Stimulated activated CD8-positive, alpha-beta memory T cell treated with anti-CD3 and anti-CD28 coated beads, Interleukin-15, amount 100 ng/mL, for 4 hours (primary cell): ENCODE measurements around the gene NF1.

Source experiments
- DNase-seq, 2 donors: peaks; one replicate each; pipeline ENCODE4 v3.0.0-alpha.2; 2020; ENCODE audit warnings: low read depth in 2 of 2

The NF1 gene

DNA sequence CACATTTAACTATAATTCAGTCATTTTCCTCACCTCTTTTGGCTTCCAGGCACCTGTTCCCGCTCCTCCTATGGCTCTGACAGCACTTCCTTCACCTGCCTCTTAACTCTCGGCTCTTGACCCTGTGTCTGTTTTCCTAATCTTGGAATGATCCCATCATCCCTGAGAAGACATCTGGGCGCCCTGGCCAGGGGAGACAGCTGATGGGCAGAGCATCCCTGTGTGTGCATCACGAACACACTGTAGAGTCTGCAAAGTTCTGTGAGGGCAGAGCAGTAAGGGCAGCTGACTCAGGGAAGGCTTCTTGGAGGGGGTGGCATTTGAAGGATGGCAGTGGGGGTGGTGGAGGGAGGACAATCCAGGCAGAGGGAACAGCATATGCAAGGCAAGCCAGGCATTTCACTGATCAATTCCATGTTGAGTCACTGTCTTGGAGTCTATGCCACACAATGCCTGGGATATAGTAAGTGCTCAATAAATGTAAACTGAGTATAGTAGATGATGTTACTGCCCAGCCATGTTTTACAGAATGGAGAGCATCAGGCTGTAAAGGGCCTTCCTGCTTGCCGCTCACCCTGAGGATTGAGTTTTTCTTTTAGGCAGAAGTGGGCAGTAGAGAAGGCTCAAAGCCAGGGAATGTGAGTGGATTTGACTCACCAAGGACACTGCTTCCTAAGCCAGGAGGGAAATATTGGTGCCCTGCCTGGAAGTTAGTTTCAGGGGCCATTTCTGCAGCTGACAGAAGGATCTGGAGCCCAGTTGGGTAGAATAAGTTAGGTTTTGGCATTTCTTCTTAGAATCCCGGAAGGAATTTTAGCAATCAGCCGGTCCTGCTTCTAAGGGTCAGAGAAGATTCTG is 290.9 kb downstream of the NF1 start:
- no peak for DNase-seq

DNA sequence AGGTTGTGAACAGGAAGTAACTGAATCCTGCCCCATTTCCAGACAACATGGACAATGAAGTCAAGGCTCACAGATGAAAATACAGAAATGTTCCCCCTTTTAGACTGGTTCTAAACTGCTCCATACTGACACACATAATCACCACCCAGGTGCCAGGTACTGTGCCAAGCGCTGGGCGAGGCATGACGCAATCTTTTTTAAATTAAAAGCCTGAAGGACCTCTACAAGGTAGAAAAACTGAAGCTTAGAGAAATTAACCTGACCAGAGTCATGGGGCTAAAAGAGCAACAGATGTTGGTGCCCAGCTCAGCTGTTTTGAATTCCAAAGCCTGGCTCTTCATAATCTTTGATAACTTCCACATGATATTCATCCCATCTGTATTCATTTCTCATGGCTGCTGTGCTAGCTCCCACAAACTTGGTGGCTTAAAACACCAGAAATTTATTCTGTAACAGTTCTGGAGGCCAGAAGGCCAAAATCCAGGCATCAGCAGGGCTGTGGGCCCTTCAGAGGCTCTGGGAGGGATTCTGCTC is 291.8 kb downstream of the NF1 start:
- no peak for DNase-seq

DNA sequence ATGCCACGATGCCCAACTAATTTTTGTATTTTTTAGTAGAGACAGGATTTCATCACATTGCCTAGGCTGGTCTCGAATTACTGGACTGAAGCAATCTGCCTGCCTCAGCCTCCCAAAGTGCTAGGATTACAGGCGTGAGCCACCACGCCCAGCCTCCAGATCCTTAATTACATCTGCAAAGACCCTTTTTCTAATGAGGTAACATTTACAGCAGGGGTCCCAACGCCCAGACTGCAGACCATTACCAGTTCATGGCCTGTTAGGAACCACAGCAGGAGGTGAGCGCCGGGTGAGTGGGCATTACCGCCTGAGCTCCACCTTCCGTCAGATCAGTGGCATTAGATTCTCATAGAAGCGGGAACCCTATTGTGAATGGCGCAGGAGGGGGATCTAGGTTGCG is 292.7 kb downstream of the NF1 start:
- DNase-seq = no peak

DNA sequence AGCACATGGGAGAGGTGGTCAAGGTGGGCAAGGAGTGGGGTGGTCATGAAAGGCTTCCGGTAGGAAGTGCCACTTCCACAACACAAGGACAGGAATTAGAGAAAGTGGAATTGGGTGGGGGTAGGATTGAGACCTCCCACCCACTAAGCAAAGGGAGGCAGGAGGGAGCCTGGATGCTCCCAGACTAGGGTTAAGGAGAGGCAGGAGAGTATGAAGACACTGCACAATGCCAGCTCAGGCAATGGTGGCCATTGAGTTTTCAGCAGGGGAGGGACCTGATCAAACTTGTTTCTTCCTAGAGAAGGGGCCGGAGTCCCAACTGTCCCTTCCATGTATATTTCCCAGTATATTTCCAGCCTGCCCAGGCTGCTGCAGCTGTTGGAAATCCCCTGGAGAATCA is 293.6 kb downstream of the NF1 start:
- DNase-seq = no peak

GRCh38 chr17:31388770-31389656 is 294.2 kb downstream of the NF1 start:
- no peak for DNase-seq

GRCh38 chr17:31389657-31390381 is 295.0 kb downstream of the NF1 start:
- no peak for DNase-seq

GRCh38 chr17:31390426-31390747 is 295.6 kb downstream of the NF1 start:
- DNase-seq = no peak

- DNase-seq = no peak
These were observed 296.1 kb downstream of the NF1 start for GRCh38 chr17:31390748-31391495.

- no peak for DNase-seq
These were observed 296.7 kb downstream of the NF1 start, which contains the start of gene RAB11FIP4 for GRCh38 chr17:31391496-31391949. RAB11FIP4 (plus strand) TSS chr17:31391675; CDS start chr17:31391853, 178 bp downstream.

- no peak for DNase-seq
These were observed 297.5 kb downstream of the NF1 start for GRCh38 chr17:31392002-31392855.

DNA sequence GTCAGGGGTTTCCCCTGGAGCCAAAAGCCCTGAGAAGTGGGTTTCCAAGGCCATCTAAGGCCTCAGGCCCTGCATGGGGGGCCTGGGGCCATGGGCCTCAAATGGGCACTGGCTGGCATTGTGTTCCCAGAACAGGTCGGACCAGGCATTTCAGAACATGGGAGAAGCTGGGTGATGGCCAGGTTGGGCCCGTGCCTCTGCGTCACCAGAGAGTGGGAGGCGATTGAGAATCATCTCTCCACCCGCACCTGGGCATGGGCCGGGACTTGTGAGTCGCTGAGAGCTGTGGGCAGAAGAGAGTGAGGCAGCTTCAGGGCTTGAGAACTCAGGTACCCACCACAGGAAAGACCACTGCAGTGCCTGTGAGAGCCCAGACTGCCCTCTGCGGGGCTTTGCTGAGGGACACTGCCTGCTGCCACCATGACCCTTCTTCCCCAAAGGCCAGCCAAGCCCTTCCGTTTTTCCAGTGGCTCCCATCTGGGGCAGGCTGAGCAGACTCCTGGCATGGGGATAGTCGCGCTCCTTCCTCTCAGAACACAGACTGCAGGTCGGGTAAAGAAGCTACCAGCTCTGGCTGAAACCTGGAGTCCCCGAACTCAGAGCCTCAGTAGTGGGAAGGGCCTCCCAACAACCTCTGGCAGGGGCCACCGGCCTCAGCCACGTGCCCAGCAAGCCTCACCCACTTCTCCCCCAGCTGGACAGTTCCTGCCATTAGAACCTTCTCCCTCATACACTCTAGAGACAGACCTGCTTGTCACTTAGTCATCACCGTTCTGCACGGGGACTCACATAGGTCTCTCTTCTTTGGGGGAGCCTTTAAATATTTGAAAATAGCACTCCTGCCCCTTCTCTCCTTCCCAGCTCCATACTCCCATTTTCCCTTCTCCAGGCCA is 298.3 kb downstream of the NF1 start:
- no peak for DNase-seq

DNA sequence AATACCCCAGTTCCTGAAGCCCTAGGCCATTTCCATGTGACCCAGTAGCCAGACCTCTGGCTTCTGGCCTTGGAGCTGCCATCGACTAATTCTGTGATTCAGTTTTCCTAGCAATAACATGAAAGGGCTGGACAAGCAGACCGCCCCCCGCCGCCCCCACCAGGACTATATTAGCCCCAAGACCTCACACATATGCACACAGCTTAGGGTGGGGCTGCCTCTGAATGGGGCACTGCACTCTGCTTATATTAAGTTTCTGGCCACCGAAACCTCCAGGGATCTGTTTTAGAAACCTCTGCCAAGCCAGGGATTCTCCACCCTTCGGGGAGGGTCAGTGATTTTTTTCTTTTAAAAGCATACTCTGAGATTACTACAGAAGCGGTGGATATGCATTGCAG is 299.0 kb downstream of the NF1 start:
- DNase-seq = no peak

- no peak for DNase-seq
These were observed 299.8 kb downstream of the NF1 start for GRCh38 chr17:31394544-31394943.

GRCh38 chr17:31397256-31397939 is 302.6 kb downstream of the NF1 start:
- no peak for DNase-seq

DNA sequence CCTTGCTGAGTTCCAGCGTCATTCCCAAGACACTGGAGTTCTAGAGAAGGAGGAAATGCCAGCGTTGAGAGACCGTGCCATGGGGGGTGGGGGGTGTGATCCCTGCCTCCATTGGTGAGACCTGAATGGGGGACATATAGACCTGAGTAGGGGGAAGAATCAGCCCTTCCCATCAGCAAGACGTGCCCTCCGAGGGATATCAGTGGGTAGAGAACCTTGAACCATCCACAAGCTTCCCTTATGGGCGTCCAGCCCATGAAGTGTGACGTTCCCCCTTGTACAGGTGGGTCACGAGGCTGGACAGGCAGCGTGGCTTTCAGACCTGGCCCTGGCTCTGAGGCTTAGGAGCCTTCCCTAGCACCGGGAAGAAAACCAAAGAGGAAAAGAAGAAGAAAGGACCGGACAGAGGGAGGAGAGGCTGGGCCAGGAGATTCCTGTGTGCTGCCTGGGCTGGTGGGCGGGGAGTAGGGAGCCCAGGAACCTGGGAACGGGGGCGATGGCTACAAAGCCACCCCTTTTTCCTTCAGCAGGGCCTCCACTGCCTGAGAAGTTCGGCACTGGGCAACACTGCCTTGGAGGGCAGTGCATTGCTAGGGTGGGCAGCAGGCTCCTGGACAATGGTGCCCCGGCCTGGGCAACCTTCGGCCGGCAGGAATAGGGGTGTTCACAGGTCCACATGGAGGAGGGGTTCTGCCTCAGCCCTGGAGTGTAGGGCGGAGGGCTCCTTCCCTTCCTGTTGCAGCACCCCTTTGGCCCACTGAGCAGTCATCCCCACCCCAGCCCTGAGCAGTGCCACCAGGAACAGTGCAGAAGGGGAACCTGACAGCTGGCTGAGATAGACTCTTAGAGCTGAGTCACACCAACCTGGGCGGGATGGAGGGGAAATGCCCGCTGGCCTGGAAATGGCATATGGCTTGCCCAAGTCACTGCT is 303.9 kb downstream of the NF1 start:
- DNase-seq = no peak

DNA sequence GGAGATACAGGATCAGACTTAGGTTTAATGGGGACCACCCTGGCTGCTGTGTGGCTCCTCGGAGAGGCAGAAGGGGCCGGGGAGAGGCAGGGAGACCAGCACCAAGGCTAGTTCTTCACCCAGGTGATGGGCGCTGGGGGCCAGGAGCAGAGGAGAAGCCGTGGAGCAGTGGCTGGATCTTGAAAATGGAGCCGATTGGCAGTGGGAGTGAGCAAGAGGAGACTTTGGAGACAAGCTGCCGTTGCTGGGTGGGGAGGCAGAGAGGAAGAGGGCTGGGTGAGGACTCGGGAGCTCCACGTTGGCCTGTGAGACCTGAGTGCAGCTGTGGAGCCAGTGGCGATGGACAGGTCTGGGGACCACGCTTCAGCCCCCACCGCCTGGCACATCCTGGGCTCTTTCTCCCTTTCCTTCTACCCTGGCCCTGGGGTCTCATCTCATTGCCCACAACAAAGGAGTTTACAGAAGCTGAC is 305.7 kb downstream of the NF1 start:
- no peak for DNase-seq
